ENCODE data around the gene GABRD. TPM values are rescaled to one million over a fixed set of nuclear protein-coding genes. Genes with fewer than 3 reads are reported as not detected.
A peak's percentile ranks its signal among the peaks of the same experiment; 100 is the strongest.

The GABRD gene
- total and polyA plus RNA-seq, 2 experiments from 2014 or later = 2.1 to 5.1 TPM

DNA sequence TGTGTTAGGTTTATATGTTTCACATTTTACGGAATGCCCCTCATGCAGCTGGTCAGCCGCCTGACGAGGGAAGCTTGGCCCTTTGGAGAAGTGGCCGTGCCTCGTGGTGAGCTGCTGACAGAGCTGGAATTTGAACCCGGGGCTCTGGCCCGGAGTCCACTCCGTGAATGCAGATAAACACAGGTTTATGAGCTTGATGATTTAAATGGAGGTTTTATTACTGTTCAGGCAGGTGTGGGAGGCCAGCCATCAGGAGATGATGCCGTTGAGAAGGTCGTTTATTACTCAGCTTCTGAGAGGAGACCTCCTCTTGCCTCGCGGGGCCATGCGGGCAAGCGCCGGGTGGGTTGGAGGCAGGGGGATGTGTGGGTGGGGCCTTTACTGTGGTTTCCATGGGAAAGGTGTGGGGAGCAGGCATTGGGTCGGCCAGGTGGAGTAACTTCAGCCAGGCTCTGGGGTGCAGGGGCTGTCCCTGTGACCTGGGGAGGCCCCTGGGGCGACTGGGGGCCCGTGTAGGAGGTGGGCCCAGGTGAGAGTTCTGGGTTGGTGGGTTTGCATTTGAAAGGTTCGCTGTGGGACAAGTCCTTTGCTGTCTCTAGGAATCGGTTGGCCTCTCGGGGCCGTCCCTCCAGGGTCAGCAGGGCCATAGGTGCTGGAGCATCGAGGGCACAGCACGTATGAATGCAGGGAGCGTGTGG is 53.1 kb downstream of the GABRD start (continued):
- TF ChIP-seq, protein P1, sequence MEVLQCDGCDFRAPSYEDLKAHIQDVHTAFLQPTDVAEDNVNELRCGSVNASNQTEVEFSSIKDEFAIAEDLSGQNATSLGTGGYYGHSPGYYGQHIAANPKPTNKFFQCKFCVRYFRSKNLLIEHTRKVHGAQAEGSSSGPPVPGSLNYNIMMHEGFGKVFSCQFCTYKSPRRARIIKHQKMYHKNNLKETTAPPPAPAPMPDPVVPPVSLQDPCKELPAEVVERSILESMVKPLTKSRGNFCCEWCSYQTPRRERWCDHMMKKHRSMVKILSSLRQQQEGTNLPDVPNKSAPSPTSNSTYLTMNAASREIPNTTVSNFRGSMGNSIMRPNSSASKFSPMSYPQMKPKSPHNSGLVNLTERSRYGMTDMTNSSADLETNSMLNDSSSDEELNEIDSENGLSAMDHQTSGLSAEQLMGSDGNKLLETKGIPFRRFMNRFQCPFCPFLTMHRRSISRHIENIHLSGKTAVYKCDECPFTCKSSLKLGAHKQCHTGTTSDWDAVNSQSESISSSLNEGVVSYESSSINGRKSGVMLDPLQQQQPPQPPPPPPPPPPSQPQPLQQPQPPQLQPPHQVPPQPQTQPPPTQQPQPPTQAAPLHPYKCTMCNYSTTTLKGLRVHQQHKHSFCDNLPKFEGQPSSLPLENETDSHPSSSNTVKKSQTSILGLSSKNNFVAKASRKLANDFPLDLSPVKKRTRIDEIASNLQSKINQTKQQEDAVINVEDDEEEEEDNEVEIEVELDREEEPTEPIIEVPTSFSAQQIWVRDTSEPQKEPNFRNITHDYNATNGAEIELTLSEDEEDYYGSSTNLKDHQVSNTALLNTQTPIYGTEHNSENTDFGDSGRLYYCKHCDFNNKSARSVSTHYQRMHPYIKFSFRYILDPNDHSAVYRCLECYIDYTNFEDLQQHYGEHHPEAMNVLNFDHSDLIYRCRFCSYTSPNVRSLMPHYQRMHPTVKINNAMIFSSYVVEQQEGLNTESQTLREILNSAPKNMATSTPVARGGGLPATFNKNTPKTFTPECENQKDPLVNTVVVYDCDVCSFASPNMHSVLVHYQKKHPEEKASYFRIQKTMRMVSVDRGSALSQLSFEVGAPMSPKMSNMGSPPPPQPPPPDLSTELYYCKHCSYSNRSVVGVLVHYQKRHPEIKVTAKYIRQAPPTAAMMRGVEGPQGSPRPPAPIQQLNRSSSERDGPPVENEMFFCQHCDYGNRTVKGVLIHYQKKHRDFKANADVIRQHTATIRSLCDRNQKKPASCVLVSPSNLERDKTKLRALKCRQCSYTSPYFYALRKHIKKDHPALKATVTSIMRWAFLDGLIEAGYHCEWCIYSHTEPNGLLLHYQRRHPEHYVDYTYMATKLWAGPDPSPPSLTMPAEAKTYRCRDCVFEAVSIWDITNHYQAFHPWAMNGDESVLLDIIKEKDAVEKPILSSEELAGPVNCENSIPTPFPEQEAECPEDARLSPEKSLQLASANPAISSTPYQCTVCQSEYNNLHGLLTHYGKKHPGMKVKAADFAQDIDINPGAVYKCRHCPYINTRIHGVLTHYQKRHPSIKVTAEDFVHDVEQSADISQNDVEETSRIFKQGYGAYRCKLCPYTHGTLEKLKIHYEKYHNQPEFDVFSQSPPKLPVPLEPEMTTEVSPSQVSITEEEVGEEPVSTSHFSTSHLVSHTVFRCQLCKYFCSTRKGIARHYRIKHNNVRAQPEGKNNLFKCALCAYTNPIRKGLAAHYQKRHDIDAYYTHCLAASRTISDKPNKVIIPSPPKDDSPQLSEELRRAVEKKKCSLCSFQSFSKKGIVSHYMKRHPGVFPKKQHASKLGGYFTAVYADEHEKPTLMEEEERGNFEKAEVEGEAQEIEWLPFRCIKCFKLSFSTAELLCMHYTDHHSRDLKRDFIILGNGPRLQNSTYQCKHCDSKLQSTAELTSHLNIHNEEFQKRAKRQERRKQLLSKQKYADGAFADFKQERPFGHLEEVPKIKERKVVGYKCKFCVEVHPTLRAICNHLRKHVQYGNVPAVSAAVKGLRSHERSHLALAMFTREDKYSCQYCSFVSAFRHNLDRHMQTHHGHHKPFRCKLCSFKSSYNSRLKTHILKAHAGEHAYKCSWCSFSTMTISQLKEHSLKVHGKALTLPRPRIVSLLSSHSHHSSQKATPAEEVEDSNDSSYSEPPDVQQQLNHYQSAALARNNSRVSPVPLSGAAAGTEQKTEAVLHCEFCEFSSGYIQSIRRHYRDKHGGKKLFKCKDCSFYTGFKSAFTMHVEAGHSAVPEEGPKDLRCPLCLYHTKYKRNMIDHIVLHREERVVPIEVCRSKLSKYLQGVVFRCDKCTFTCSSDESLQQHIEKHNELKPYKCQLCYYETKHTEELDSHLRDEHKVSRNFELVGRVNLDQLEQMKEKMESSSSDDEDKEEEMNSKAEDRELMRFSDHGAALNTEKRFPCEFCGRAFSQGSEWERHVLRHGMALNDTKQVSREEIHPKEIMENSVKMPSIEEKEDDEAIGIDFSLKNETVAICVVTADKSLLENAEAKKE (CRISPR knock-in tag; IDR thresholded peaks at IDR 0.05) = no peak
- TF ChIP-seq STAT1 (IDR thresholded peaks at IDR 0.05; ENCODE audit: unreplicated experiment) (no peak), CREB1 (CRISPR knock-in tag; IDR thresholded peaks at IDR 0.05; ENCODE audit: low read depth) (no peak)

DNA sequence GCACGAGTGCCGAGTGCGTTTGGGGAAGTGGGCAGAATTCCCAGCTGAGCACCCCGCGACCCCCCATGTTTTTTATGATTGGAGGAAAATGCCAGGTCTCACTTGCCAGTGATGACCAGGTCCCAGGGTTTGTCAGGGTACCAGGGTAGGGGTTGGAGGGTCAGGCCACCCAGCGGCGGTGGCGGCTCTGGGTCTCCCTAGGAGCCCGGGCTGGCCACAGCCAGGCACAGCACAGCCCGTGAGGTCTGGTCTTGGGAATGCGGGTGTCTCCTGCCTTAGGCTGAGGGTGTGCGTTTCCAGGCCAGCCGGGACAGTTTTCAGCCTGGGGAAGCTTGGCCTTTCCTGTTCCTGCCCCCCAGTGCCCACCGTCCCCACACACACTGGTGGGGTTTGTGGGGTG is 53.7 kb downstream of the GABRD start:
- H3K4me1 Mint-ChIP-seq = peaks cover 20% of the 10 kb centered on the region
- Histone ChIP-seq H3K27ac (ENCODE audit: low read depth) (no peak overlapping the region; the same call in 1 of the 2 replicates), H2AFZ (no peak overlapping the region), H3K79me2 (replicated peaks; ENCODE audit: insufficient read depth) (peaks cover 37% of the 10 kb centered on the region), H4K20me1 (replicated peaks; ENCODE audit: insufficient read depth) (no peaks in the 10 kb centered on the region), H3F3A (replicated peaks; ENCODE audit: low read depth) (no peaks in the 10 kb centered on the region), H3K4me2 (no peak overlapping the region), H3K4me1 (ENCODE audit: insufficient read depth) (no peaks in the 10 kb centered on the region), H3K9me2 (ENCODE audit: insufficient read depth) (no peaks in the 10 kb centered on the region), H3K36me3 (ENCODE audit: insufficient read depth) (0 out of 2 replicates have a peak, but pooled peaks cover 6% of the 10 kb centered on the region), H3K4me3 (no peak overlapping the region), H3K27me3 (ENCODE audit: insufficient read depth) (no peaks in the 10 kb centered on the region)
- H3K36me3 Mint-ChIP-seq (ENCODE audit: low read depth) = peaks cover 18% of the 10 kb centered on the region
- ATAC-seq (peak; percentile 28; the same call in 2 of the 3 replicates), DNase-seq (ENCODE audit: low spot score) (no peak)
- TF ChIP-seq ZNF331 (CRISPR knock-in tag; IDR thresholded peaks at IDR 0.05; ENCODE audit: low read depth) (no peak), ZNF114 (CRISPR knock-in tag; IDR thresholded peaks at IDR 0.05) (no peak), JUNB (IDR thresholded peaks at IDR 0.05; ENCODE audit: unreplicated experiment) (no peak)
- TF ChIP-seq, protein P2, sequence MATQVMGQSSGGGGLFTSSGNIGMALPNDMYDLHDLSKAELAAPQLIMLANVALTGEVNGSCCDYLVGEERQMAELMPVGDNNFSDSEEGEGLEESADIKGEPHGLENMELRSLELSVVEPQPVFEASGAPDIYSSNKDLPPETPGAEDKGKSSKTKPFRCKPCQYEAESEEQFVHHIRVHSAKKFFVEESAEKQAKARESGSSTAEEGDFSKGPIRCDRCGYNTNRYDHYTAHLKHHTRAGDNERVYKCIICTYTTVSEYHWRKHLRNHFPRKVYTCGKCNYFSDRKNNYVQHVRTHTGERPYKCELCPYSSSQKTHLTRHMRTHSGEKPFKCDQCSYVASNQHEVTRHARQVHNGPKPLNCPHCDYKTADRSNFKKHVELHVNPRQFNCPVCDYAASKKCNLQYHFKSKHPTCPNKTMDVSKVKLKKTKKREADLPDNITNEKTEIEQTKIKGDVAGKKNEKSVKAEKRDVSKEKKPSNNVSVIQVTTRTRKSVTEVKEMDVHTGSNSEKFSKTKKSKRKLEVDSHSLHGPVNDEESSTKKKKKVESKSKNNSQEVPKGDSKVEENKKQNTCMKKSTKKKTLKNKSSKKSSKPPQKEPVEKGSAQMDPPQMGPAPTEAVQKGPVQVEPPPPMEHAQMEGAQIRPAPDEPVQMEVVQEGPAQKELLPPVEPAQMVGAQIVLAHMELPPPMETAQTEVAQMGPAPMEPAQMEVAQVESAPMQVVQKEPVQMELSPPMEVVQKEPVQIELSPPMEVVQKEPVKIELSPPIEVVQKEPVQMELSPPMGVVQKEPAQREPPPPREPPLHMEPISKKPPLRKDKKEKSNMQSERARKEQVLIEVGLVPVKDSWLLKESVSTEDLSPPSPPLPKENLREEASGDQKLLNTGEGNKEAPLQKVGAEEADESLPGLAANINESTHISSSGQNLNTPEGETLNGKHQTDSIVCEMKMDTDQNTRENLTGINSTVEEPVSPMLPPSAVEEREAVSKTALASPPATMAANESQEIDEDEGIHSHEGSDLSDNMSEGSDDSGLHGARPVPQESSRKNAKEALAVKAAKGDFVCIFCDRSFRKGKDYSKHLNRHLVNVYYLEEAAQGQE (IDR thresholded peaks at IDR 0.05; ENCODE audit: unreplicated experiment) = no peak
- no peak overlapping the region for H3K4me3 Mint-ChIP-seq
- H3K9me3 Mint-ChIP-seq = peaks cover 9% of the 10 kb centered on the region
- H3K27me3 Mint-ChIP-seq (ENCODE audit: insufficient read depth, low read depth, poor library complexity) = peaks cover 14% of the 10 kb centered on the region
- no peak overlapping the region; the same call in 1 of the 2 replicates for H3K27ac Mint-ChIP-seq
